ENCODE data around the gene DNAJC27.
"Not testable (repeated sequence)": the region's sequence is repeated elsewhere in the genome, so short reads cannot be mapped to it uniquely, and the experiment has no call there.

The DNAJC27 gene

GRCh38 chr2:25000503-25001324, 29.0 kb upstream of the DNAJC27 start:
- CTCF ChIA-PET, result interaction anchor here (1.0 to 8.5 kb wide), 3 partner anchors 19 to 25 kb away, joined by 3 to 56 read pairs (median 7); no protein-coding TSS in a partner anchor
- DNase-seq (ENCODE audit: low read depth, low spot score), result no peak
- TF ChIP-seq, protein P1, sequence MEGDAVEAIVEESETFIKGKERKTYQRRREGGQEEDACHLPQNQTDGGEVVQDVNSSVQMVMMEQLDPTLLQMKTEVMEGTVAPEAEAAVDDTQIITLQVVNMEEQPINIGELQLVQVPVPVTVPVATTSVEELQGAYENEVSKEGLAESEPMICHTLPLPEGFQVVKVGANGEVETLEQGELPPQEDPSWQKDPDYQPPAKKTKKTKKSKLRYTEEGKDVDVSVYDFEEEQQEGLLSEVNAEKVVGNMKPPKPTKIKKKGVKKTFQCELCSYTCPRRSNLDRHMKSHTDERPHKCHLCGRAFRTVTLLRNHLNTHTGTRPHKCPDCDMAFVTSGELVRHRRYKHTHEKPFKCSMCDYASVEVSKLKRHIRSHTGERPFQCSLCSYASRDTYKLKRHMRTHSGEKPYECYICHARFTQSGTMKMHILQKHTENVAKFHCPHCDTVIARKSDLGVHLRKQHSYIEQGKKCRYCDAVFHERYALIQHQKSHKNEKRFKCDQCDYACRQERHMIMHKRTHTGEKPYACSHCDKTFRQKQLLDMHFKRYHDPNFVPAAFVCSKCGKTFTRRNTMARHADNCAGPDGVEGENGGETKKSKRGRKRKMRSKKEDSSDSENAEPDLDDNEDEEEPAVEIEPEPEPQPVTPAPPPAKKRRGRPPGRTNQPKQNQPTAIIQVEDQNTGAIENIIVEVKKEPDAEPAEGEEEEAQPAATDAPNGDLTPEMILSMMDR (IDR thresholded peaks at IDR 0.05; ENCODE audit: insufficient read depth, low read length, missing control alignments), result no peak
- H3K4me3 ChIP-seq (ENCODE audit: low read depth, low read length), result no peak overlapping the region
- POLR2A ChIA-PET, result interaction anchor here (0.8 kb wide), 1 partner anchor 28 kb away, joined by 3 read pairs; no protein-coding TSS in a partner anchor

DNA sequence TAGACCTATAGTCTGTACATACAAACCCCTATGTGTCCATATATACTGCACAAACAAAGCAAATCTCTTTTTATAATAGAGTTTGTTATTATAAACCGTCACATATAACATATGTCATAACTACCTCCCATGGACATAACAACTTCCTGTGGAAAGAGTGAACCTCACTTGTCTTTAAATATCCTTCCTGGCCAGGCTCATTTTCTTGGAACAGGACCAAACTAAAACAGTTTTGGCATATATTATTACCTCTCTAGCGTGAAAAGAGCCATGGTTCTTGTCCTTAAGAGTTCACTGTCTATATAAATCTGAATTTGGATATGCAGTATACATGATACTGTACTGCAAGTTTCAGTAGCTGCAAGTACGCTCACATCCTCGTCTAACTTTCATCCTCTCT, 28.3 kb upstream of the DNAJC27 start:
- CTCF ChIA-PET, result interaction anchor here (1.0 to 8.5 kb wide), 2 partner anchors 18 to 24 kb away, joined by 3 to 56 read pairs; no protein-coding TSS in a partner anchor

DNA sequence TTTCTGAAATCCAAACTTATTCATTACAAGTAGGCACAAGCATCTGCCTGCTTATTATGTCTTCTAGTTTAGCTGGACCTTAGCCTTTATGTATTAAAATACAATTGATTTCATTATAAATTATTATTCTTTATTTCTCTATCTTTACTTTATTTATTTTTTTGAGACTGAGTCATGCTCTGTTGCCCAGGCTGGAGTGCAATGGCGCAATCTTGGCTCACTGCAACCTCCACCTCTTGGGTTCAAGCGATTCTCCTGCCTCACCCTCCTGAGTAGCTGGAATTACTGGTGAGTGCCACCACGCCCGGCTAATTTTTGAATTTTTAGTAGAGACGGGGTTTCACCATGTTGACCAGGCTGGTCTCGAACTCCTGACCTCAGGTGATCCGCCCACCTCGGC, 27.3 kb upstream of the DNAJC27 start:
- DNase-seq (ENCODE audit: low read depth, low spot score); POLR2A ChIA-PET; H3K4me3 ChIP-seq (ENCODE audit: low read depth, low read length): not testable (repeated sequence)
- CTCF ChIA-PET, result interaction anchor here (8.5 kb wide), 1 partner anchor 23 kb away, joined by 56 read pairs; no protein-coding TSS in a partner anchor

More for the DNA sequence above, 28.3 kb upstream of the DNAJC27 start:
- POLR2A ChIA-PET, result no interaction called here
- H3K4me3 ChIP-seq (ENCODE audit: low read depth, low read length), result no peak overlapping the region
- TF ChIP-seq, protein P1 (IDR thresholded peaks at IDR 0.05; ENCODE audit: insufficient read depth, low read length, missing control alignments), result no peak
- DNase-seq (ENCODE audit: low read depth, low spot score), result no peak

GRCh38 chr2:24994146-24994724, 22.5 kb upstream of the DNAJC27 start:
- CTCF ChIA-PET, result interaction anchor here (0.8 to 8.5 kb wide), 5 partner anchors 9 to 136 kb away, joined by 3 to 56 read pairs (median 5); no protein-coding TSS in a partner anchor
- TF ChIP-seq, protein P1 (IDR thresholded peaks at IDR 0.05; ENCODE audit: insufficient read depth, low read length, missing control alignments), result no peak
- no peak overlapping the region for H3K4me3 ChIP-seq (ENCODE audit: low read depth, low read length)
- DNase-seq (ENCODE audit: low read depth, low spot score), result no peak
- POLR2A ChIA-PET, result no interaction called here

GRCh38 chr2:24993406-24994145, 21.8 kb upstream of the DNAJC27 start:
- no peak overlapping the region for H3K4me3 ChIP-seq (ENCODE audit: low read depth, low read length)
- TF ChIP-seq, protein P1 (IDR thresholded peaks at IDR 0.05; ENCODE audit: insufficient read depth, low read length, missing control alignments), result no peak
- POLR2A ChIA-PET, result no interaction called here
- CTCF ChIA-PET, result interaction anchor here (1.3 to 8.5 kb wide), 5 partner anchors 8 to 203 kb away, joined by 5 to 56 read pairs (median 7); no protein-coding TSS in a partner anchor
- DNase-seq (ENCODE audit: low read depth, low spot score), result no peak

- POLR2A ChIA-PET, result no interaction called here
- TF ChIP-seq, protein P1 (IDR thresholded peaks at IDR 0.05; ENCODE audit: insufficient read depth, low read length, missing control alignments), result no peak
- no peak for DNase-seq (ENCODE audit: low read depth, low spot score)
- CTCF ChIA-PET, result interaction anchor here (3.7 to 16.1 kb wide), 3 partner anchors 11 to 209 kb away, joined by 17 to 650 read pairs (median 49); no protein-coding TSS in a partner anchor
- no peak overlapping the region for H3K4me3 ChIP-seq (ENCODE audit: low read depth, low read length)
Measured at GRCh38 chr2:24986372-24986771, 14.6 kb upstream of the DNAJC27 start.
